Liver (tissue), 3 donors: Measurements from ENCODE around the gene CCSER2.

Experiments used
- CTCF ChIP-seq: fragments of 150-350 bp; IDR thresholded peaks from 2 replicates; pipeline ENCODE4 v1.5.1; 2017; ENCODE audit warnings: improper control_type of control experiment, low read depth, low read length; ENCODE audit not compliant: missing input control
- EGR1 ChIP-seq, 2 donors: IDR thresholded peaks; 2 replicates each; pipeline ENCODE4 v1.6.1; 2016 to 2018; ENCODE audit warnings: antibody characterized with exemption in 2 of 2, low read depth in 2 of 2
- RAD21 ChIP-seq, 2 donors: IDR thresholded peaks; 2 replicates each; pipeline ENCODE4 v1.6.1; 2016; ENCODE audit warnings: antibody characterized with exemption in 2 of 2, mild to moderate bottlenecking in 2 of 2
- donor health status: healthy.
- donor health status: healthy.

GRCh38 chr10:84415539-84416244, 87.3 kb downstream of the CCSER2 start:
- no peak for TF ChIP-seq EGR1 (IDR thresholded peaks at IDR 0.05; ENCODE audit: low read depth in 2 of 2)
- TF ChIP-seq CTCF = no peak
- no peak for TF ChIP-seq RAD21 (IDR thresholded peaks at IDR 0.05)
